ENCODE results near the gene MEGF6. TPM values are rescaled to one million over a fixed set of nuclear protein-coding genes. Genes with fewer than 3 reads are reported as not detected.

Gene MEGF6
- total RNA-seq, 1 experiment from 2014 or later: 21.3 TPM

GRCh38 chr1:3491291-3492246 is 119.7 kb downstream of the MEGF6 start:
- Histone ChIP-seq H2BK5ac (ENCODE audit: insufficient read length, low read length) (no peak overlapping the region), H2BK20ac (ENCODE audit: low read depth, low read length, poor library complexity, severe bottlenecking) (no peak overlapping the region), H2AK5ac (ENCODE audit: insufficient read length, low read length) (no peak overlapping the region), H3K79me2 (ENCODE audit: insufficient read depth, low read length) (no peaks in the 10 kb centered on the region), H2BK12ac (ENCODE audit: insufficient read length, low read depth, low read length) (no peak overlapping the region), H3K23me2 (ENCODE audit: insufficient read length, low read depth, low read length, poor library complexity, severe bottlenecking) (no peaks in the 10 kb centered on the region), H2AFZ (ENCODE audit: low read length) (no peak overlapping the region), H4K20me1 (ENCODE audit: control insufficient read depth, insufficient read depth, insufficient read length) (no peaks in the 10 kb centered on the region), H3K56ac (ENCODE audit: insufficient read length, low read depth, low read length) (no peak overlapping the region), H3K79me1 (ENCODE audit: insufficient read depth, low read depth, low read length, poor library complexity, severe bottlenecking) (no peaks in the 10 kb centered on the region), H3K4ac (ENCODE audit: low read depth, low read length) (no peak overlapping the region), H4K91ac (ENCODE audit: insufficient read length, low read depth, low read length) (no peak overlapping the region), H3K18ac (ENCODE audit: insufficient read length, low read depth, low read length) (no peak overlapping the region), H4K5ac (ENCODE audit: insufficient read length, low read depth, low read length) (no peak overlapping the region), H3K4me2 (ENCODE audit: insufficient read depth, insufficient read length, low read length) (peak overlapping the region; percentile 35), H3K23ac (ENCODE audit: insufficient read length, low read depth, low read length) (no peak overlapping the region), H3T11ph (ENCODE audit: low read length) (no peak overlapping the region), H2BK120ac (ENCODE audit: low read depth, low read length, poor library complexity, severe bottlenecking) (no peak overlapping the region), H3K14ac (ENCODE audit: insufficient read depth, low read length) (no peak overlapping the region), H3K27me3 (ENCODE audit: insufficient read depth, low read length) (no peaks in the 10 kb centered on the region), H4K8ac (replicated peaks; ENCODE audit: insufficient read length, low read depth, low read length) (no peak overlapping the region), H3K9me3 (ENCODE audit: control insufficient read depth, low read depth, low read length) (no peaks in the 10 kb centered on the region), H2BK15ac (ENCODE audit: low read depth, low read length) (no peak overlapping the region), H3K27ac (ENCODE audit: insufficient read length, low read depth, low read length) (no peak overlapping the region), H3K4me1 (ENCODE audit: insufficient read depth, low read length) (no peaks in the 10 kb centered on the region), H3K9ac (ENCODE audit: extremely low read depth, insufficient read length, low read length) (no peak overlapping the region)
- TF ChIP-seq CTCF (conservative IDR thresholded peaks at IDR 0.05): peak; percentile 99
- WGBS (ENCODE audit: extremely low coverage, insufficient read length, low lambda C conversion rate): no CpG with 5 or more reads among the region's 41 CpGs
- H3K27me3 Mint-ChIP-seq (ENCODE audit: low read depth): peaks cover 3% of the 10 kb centered on the region
- H3K36me3 Mint-ChIP-seq (ENCODE audit: insufficient read depth in 1 of 3, low read depth in 3 of 3): peaks cover 7 to 22% (median 14%) of the 10 kb centered on the region in 3 experiments; a peak in 6 of 7 replicates
- peaks cover 2 to 3% of the 10 kb centered on the region in 2 experiments; a peak in 2 of 4 replicates for H3K4me1 Mint-ChIP-seq
- peaks cover 7 to 21% of the 10 kb centered on the region in 2 experiments; a peak in 4 of 5 replicates for H3K9me3 Mint-ChIP-seq
- peak overlapping the region; percentile 49 to 72 for H3K4me3 Mint-ChIP-seq
- no peak overlapping the region; a peak in 1 of 7 replicates for H3K27ac Mint-ChIP-seq
- peak; percentile 83 for DNase-seq
